GM19351 (cell line): ENCODE results near the gene ACOT7.

Experiments
- ATAC-seq: cut with Tn5 transposase; IDR thresholded peaks from one replicate; pipeline ENCODE4 v1.9.1; 2021; ENCODE audit warnings: mild to moderate bottlenecking, moderate library complexity; ENCODE audit not compliant: unreplicated experiment

Gene ACOT7

GRCh38 chr1:6273380-6273891 is 120.1 kb downstream of the ACOT7 start:
- no peak for ATAC-seq

DNA sequence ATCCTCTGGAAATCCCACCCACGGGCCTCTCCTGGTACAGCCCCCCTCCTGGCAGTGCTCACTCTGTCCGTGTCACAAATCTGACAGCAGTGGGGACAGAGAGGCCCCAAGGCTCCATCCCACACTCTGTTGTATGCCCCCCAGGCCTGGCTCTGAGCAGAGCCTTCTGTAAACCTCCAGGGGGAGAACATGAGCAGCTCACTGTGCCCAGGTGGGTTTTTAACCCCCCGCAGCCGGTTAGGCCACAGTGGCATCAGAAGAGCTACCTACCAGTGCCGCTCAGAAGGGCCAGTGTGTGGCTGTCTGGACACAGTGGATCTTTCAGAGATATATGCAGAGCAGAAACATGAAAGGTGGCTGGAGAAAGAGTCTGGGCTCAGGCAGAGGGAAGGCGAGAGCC is 120.7 kb downstream of the ACOT7 start:
- ATAC-seq = no peak

DNA sequence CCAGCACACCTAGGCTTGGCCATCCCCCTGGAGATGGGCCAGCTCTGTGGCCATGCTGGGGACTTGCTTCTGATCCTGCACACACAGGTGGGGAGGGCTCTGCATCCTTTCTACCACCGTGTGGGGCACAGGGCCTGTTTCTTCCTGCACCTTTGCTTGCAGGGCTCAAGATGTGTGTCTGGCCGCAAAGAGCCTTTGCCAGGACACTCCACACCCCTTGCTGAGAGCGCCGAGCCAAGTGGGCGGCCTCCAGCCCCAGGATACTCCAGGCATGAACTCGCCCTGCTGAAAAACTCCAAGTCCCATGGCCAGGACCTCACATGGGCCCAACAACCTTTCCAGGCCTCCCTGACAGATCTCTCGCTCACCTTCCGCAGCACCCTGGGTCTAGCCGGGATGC is 121.1 kb downstream of the ACOT7 start:
- no peak for ATAC-seq

GRCh38 chr1:6271554-6271953 is 122.0 kb downstream of the ACOT7 start:
- ATAC-seq = no peak

- no peak for ATAC-seq
Measured at GRCh38 chr1:6271006-6271405, 122.6 kb downstream of the ACOT7 start.

DNA sequence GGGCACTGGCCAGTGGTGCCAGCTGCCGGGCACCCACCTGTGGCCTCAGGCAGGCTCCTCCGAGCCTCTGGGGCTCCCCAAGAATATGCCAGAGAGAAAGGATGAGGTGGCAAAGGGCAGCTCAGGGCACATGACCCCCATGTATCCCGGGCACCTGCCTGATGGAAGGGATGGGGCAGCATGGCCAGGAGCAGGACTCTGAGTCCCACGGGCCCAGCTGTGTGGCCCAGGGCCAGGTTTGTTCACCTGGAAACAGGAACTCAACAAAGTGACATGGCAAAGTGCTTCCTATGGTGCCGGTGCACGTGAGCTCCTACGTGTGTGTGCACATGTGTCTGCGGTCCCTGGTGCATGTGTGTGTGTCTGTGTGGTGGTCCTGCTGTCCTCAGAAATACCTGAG is 123.2 kb downstream of the ACOT7 start:
- ATAC-seq = no peak

- no peak for ATAC-seq
Measured at GRCh38 chr1:6269720-6270400, 123.7 kb downstream of the ACOT7 start.

DNA sequence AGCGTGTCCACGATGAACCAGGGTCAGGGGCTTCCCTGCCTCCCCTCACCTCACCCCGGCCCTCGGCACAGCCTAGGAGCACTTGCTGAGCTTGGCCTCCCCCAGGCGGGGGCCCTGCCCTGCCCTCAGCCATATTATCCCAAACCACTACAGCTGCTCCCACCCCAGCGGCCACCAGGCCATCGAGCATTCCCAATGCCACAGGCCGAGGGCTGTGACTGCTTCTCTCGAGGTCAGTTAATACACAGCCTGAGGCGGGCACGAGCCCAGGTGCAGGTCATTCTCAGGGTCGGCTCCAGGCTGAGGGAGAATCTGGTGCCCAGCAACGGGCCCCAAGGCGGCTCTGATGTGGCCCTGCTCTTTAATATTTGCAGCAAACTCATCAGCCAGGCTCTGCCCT is 124.3 kb downstream of the ACOT7 start:
- no peak for ATAC-seq

DNA sequence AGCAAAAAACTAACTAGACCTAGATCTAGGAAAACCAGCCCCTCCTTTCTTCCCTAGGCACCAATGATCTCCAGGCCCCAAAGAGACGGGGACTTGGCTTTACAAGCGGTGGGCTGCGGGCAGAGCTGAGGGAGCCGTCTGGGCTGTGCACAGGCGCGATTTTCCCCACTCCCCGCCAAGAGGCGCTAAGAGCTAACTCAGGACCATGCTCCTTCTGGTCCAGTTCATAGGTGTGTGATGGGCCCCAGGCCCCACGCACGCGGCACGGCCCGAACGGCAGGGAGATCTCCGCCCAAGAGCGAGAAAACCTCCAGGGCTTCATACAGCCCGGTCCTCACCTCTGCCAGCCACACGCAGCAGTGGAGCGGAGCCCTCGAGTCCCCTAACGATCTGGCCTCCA is 125.2 kb downstream of the ACOT7 start:
- no peak for ATAC-seq

DNA sequence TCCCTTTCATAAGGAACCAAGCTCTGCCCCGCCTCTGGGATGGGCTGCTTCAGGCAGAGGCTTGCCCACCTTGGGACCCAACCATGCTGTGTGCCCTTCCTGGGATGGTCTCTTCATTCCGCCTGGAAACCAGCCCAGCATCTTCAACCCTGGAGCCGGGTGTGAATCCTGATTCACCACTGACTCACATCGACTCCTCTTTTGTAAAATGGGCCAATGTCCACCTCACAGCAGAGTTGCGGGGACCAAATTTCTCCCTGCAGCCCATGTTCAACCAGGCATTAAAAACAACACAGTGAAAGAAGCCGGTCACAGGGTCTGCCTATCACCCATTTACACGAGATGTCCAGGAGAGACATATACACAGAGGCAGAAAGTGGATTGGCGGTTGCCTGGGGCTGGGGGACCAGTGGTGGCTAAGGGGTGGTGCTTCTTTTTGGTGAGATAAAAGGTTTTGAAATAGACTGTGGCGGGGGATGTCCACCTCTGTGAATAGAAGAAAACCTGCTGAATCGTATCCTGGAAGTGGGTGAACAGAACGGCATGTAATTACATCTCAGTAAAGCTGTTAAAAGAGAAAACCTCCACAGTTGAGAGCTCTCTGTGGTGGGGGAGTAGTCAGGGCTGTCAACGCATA is 125.8 kb downstream of the ACOT7 start:
- no peak for ATAC-seq

DNA sequence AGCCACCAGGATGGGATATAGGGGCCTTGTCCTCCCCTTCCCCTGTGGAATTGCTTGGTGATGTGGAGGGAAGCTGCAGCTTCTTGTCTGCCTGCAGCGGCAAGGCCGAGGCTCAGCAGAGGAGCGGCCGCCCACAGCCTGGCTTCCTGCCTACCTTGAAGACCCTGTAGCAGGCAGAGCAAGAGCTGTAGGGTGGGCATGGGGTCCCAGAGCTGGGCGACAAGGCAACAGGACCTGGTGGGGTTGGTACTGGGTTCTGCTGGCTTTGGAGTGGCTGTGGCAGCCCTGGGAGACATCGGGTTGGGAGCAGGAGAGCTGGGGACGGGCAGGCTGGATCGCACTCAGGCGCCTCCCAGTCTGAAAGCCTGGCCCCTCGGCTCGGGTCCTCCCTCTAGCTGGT is 126.9 kb downstream of the ACOT7 start:
- ATAC-seq = no peak

- ATAC-seq = no peak
Measured at GRCh38 chr1:6265151-6265550, 128.4 kb downstream of the ACOT7 start.

DNA sequence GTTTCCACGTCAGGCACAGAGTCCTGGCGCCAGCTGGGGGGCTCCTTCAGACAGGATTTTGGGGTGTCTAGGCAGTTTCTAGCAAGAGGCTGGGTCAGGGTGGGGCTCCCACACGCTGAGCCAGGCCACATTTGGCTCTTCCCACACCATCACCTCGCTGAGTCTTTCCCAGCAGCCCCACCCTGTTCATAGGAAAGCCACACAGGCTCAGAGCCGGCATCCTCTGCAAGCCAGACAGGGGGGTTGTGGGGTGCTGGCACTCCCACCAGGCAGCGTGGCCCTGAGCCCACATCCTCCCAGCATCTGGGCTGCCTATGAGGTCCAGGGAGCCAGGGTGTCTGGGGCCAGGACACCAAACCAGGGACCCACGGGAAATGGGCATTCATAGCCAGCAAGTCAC is 129.9 kb downstream of the ACOT7 start:
- no peak for ATAC-seq

GRCh38 chr1:6262555-6263420 is 130.8 kb downstream of the ACOT7 start:
- no peak for ATAC-seq

DNA sequence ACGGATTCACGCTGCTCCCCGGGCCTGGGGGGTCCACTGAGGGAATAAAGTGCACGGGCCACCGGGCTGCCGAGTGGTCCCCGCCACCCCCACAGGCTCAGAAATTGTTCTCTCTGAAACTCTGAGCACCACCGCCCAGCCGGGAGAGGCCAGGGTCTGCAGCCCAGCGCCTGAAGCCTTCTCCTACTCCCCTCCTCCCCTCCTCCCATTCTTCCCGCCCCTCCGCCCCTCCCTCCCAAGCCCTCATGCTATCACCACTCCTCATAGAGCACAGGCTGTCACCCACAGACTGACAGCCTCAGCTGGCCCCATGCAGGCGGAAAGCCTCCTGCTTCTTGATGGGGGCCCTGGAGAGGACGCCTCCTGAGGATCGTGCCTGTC is 132.0 kb downstream of the ACOT7 start:
- ATAC-seq = no peak

- ATAC-seq = peak; percentile 43
Measured at GRCh38 chr1:6260961-6261614, 132.5 kb downstream of the ACOT7 start, which contains the start of gene GPR153. TSS of gene GPR153 (minus strand) at chr1:6261098. CDS start at chr1:6254905, 6,193 bp downstream.

- peak; percentile 29 for ATAC-seq
Measured at GRCh38 chr1:6260433-6260934, 133.1 kb downstream of the ACOT7 start.

DNA sequence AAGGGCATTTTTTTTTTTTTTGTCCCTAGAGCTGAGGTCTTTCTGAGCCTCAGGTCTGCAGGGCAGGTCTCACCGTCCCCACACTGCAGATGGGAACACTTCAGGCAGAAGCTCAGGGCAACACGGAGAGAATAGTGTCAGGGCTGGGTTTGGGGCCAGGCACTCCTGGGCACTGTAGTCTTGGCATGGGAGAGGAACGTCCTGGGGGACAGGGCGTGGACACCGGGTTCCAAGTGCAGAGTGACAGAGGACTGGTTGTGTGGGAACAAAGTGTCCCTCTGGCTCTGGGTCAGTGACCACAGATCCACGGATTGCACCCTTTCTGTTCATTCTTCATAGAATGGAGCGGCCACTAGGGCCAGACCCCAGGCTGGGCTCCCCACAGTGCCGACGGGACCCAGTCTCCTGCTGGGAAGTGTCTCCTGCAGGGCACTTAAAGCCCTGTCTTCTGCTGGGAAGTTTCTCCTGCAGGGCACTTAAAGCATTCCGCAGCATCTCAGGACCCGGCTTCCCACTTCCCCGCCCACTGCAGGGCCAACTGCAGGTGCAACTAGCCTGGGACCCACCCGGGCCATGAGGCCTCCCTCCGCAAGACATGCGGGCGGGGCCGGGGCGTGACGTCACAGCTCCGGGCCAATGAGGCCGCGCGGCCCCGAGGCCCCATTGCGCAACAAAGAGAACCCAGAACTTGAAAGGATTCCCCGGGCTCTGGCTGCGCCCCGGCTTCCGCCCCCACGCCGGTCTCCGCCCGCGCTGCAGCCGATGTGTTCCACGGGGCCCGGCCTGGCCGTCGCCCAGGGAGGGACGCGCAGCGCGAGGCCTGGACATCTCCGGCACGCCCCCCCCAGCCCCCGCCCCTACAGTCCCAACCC is 133.8 kb downstream of the ACOT7 start:
- peak; percentile 67 for ATAC-seq

GRCh38 chr1:6258675-6259074 is 134.9 kb downstream of the ACOT7 start:
- ATAC-seq = no peak

DNA sequence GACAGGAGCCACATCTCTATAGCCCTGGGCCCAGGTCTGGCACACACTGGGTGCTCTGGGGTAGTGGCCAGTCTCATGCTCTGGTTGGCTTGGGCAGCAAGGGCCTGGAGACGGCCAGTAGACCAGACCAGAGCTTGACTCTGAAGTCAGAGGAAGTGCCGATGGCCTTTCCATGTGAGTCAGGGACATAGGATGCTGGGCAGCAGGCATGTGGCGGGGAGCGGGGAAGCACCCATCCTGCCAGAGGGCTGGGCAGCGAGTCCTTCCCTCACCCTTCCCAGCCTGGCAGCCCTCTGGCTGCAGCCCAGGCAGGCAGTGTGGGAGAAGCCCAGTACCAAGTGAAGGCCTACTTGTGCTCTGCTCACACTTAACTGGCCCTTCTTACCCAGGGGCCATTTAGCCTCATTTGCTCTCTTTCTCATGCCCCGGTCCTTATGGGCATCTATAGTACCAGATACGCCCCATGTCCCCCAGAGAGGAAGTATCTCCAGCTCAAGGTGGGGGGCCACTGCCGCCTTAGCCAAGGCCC is 136.0 kb downstream of the ACOT7 start:
- no peak for ATAC-seq
